Endothelial cell (in vitro differentiated cells): ENCODE data around the gene FAM13C. TPM values are rescaled to one million over a fixed set of nuclear protein-coding genes. Genes with fewer than 3 reads are reported as not detected.
"Not testable (repeated sequence)": the region's sequence is repeated elsewhere in the genome, so short reads cannot be mapped to it uniquely, and the experiment has no call there.

Experiments
- DNase-seq: peaks from one replicate; pipeline ENCODE4 v3.0.0; 2021; ENCODE audit warnings: low spot score
- H3K27ac Mint-ChIP-seq: one replicate; pipeline ENCODE4 v1.8.0; 2021; ENCODE audit warnings: mixed read lengths, inconsistent platforms; ENCODE audit not compliant: unreplicated experiment
- H3K27me3 Mint-ChIP-seq: one replicate; pipeline ENCODE4 v1.8.0; 2021; ENCODE audit warnings: mild to moderate bottlenecking, moderate library complexity, mixed read lengths, inconsistent platforms; ENCODE audit not compliant: unreplicated experiment
- H3K36me3 Mint-ChIP-seq: one replicate; pipeline ENCODE4 v1.8.0; 2021; ENCODE audit warnings: mild to moderate bottlenecking, low read depth, mixed read lengths, inconsistent platforms; ENCODE audit not compliant: unreplicated experiment
- H3K4me1 Mint-ChIP-seq: one replicate; pipeline ENCODE4 v1.8.0; 2021; ENCODE audit warnings: mild to moderate bottlenecking, mixed read lengths, inconsistent platforms; ENCODE audit not compliant: unreplicated experiment
- H3K4me3 Mint-ChIP-seq: one replicate; pipeline ENCODE4 v1.8.0; 2021; ENCODE audit warnings: mild to moderate bottlenecking, mixed read lengths, inconsistent platforms; ENCODE audit not compliant: unreplicated experiment
- H3K9me3 Mint-ChIP-seq: one replicate; pipeline ENCODE4 v1.8.0; 2021; ENCODE audit warnings: mixed read lengths, inconsistent platforms; ENCODE audit not compliant: unreplicated experiment
- total RNA-seq: library from RNA; stranded (reverse); fragmentation: NEBNext Ultra II Directional; extraction: Animal tissue kit (Norgen Biotek cat#: 25700); gene quantifications from one replicate; pipeline ENCODE4 v1.2.1, GENCODE V29; 2021; ENCODE audit not compliant: unreplicated experiment
- TF ChIP-seq, protein P1 (sequence below): fragments of 200-600 bp; sonication (generic); IDR thresholded peaks from one replicate; pipeline ENCODE4 v1.5.0; 2021; ENCODE audit warnings: antibody characterized with exemption; ENCODE audit not compliant: unreplicated experiment

Gene FAM13C
- total RNA-seq, 1 donor from 2014 or later = 57.9 TPM

- no peaks in the 10 kb centered on the region for H3K9me3 Mint-ChIP-seq
- DNase-seq = no peak
- no peaks in the 10 kb centered on the region for H3K27me3 Mint-ChIP-seq
- H3K4me1 Mint-ChIP-seq = no peaks in the 10 kb centered on the region
- H3K36me3 Mint-ChIP-seq = no peaks in the 10 kb centered on the region
- no peak overlapping the region for H3K4me3 Mint-ChIP-seq
- no peak overlapping the region for H3K27ac Mint-ChIP-seq
- TF ChIP-seq, protein P1, sequence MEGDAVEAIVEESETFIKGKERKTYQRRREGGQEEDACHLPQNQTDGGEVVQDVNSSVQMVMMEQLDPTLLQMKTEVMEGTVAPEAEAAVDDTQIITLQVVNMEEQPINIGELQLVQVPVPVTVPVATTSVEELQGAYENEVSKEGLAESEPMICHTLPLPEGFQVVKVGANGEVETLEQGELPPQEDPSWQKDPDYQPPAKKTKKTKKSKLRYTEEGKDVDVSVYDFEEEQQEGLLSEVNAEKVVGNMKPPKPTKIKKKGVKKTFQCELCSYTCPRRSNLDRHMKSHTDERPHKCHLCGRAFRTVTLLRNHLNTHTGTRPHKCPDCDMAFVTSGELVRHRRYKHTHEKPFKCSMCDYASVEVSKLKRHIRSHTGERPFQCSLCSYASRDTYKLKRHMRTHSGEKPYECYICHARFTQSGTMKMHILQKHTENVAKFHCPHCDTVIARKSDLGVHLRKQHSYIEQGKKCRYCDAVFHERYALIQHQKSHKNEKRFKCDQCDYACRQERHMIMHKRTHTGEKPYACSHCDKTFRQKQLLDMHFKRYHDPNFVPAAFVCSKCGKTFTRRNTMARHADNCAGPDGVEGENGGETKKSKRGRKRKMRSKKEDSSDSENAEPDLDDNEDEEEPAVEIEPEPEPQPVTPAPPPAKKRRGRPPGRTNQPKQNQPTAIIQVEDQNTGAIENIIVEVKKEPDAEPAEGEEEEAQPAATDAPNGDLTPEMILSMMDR = no peak
Observed at GRCh38 chr10:59227136-59227673, 135.1 kb downstream of the FAM13C start.

GRCh38 chr10:59225211-59225610 lies 137.1 kb downstream of the FAM13C start:
- H3K27me3 Mint-ChIP-seq = no peaks in the 10 kb centered on the region
- TF ChIP-seq, protein P1 = no peak
- H3K9me3 Mint-ChIP-seq = no peaks in the 10 kb centered on the region
- H3K4me3 Mint-ChIP-seq = no peak overlapping the region
- no peak overlapping the region for H3K27ac Mint-ChIP-seq
- no peaks in the 10 kb centered on the region for H3K4me1 Mint-ChIP-seq
- DNase-seq = no peak
- no peaks in the 10 kb centered on the region for H3K36me3 Mint-ChIP-seq

DNA sequence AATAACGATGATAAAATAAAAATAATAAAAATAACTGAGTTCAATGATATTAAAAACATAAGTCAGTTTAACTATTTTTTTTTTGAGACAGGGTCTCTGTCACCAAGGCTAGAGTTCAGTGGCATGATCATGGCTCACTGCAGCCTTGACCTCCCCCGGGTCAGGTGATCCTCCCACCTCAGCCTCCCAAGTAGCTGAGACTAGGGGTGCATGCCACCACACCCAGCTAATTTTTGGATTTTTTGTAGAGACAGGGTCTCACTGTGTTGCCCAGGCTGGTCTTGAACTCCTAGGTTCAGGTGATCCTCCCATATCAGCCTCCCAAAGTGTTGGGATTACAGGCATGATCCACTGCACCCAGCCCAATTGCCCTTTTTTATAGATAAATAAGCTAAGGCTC lies 138.8 kb downstream of the FAM13C start:
- not testable (repeated sequence) for H3K4me3 Mint-ChIP-seq, H3K4me1 Mint-ChIP-seq, DNase-seq

DNA sequence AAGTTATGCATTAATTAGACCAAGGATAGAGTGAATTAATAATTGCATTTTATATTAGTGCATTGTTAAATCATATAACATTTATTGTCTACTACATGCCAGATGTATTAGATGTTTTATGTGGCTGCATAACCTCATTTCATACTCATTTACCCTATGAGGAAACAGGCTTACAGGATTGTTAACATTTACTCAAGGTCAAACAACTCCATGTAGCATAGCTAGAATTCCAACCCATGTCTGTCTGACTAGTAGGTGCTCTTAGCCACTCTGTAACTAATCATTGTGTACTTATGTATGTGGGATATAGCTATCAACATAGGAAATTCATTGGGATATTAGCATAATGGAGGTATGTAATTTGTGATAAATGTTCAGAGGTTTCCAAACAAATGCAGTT lies 139.6 kb downstream of the FAM13C start:
- no peaks in the 10 kb centered on the region for H3K9me3 Mint-ChIP-seq
- TF ChIP-seq, protein P1 = no peak
- no peaks in the 10 kb centered on the region for H3K36me3 Mint-ChIP-seq
- no peaks in the 10 kb centered on the region for H3K27me3 Mint-ChIP-seq
- no peak overlapping the region for H3K27ac Mint-ChIP-seq
- no peak for DNase-seq
- no peaks in the 10 kb centered on the region for H3K4me1 Mint-ChIP-seq
- no peak overlapping the region for H3K4me3 Mint-ChIP-seq

More for the DNA sequence above, 138.8 kb downstream of the FAM13C start:
- H3K27ac Mint-ChIP-seq, H3K27me3 Mint-ChIP-seq, H3K9me3 Mint-ChIP-seq, H3K36me3 Mint-ChIP-seq: not testable (repeated sequence)

GRCh38 chr10:59216178-59216869 lies 146.0 kb downstream of the FAM13C start:
- no peak for DNase-seq
- no peaks in the 10 kb centered on the region for H3K9me3 Mint-ChIP-seq
- no peak overlapping the region for H3K4me3 Mint-ChIP-seq
- H3K27ac Mint-ChIP-seq = no peak overlapping the region
- no peaks in the 10 kb centered on the region for H3K27me3 Mint-ChIP-seq
- TF ChIP-seq, protein P1 = no peak
- H3K36me3 Mint-ChIP-seq = no peaks in the 10 kb centered on the region
- H3K4me1 Mint-ChIP-seq = peaks cover 4% of the 10 kb centered on the region
